Peyer's patch (tissue), 4 donors: ENCODE measurements around the gene PIEZO2. TPM values are rescaled to one million over a fixed set of nuclear protein-coding genes. Genes with fewer than 3 reads are reported as not detected.

ENCODE experiments used
- DNase-seq, 3 donors: peaks; one replicate each; pipeline ENCODE4 v3.0.0-alpha.2; 2017 to 2019
- H3K27ac ChIP-seq, 4 donors: fragments of 200-600 bp; sonication (generic); one replicate each; pipeline ENCODE4 v1.5.1; 2016 to 2019
- H3K27me3 ChIP-seq, 2 donors: fragments of 200-600 bp; sonication (generic); one replicate each; pipeline ENCODE4 v1.5.1; 2019
- H3K36me3 ChIP-seq, 3 donors: fragments of 200-600 bp; sonication (generic); one replicate each; pipeline ENCODE4 v1.5.1; 2016 to 2019
- H3K4me1 ChIP-seq, 4 donors: fragments of 200-600 bp; sonication (generic); one replicate each; pipeline ENCODE4 v1.5.1; 2016 to 2019
- H3K4me3 ChIP-seq, 4 donors: fragments of 200-600 bp; sonication (generic); 1 replicate in 3 of 4; 2 replicates in 1 of 4; pipeline ENCODE4 v1.5.1; 2016 to 2019; ENCODE audit warnings: mild to moderate bottlenecking in 1 of 4
- H3K9me3 ChIP-seq, 4 donors: fragments of 200-600 bp; sonication (generic); one replicate each; pipeline ENCODE4 v1.5.1; 2016 to 2019; ENCODE audit warnings: mild to moderate bottlenecking in 1 of 4
- POLR2A ChIP-seq, 2 donors: fragments of 450-650 bp; IDR thresholded peaks; one replicate each; pipeline ENCODE4 v1.5.1; 2017; ENCODE audit warnings: antibody characterized with exemption in 2 of 2, mild to moderate bottlenecking in 2 of 2, moderate library complexity in 2 of 2
- total RNA-seq, 4 donors: library from RNA; depleted of rRNA; stranded (reverse); fragments of >200 nt; gene quantifications; one replicate each; pipeline ENCODE4 v1.1.0, GENCODE V29; 2016
- TF ChIP-seq, protein P1 (sequence below), 6 experiments: fragments of 450-650 bp in 4 of 6; fragments of 200-600 bp in 2 of 6; sonication (generic) in 1 of 6; IDR thresholded peaks; one replicate each; pipeline ENCODE4 v1.5.1; 2017 to 2019; ENCODE audit warnings: antibody characterized with exemption in 6 of 6, mild to moderate bottlenecking in 3 of 6, moderate library complexity in 1 of 6

Gene PIEZO2
- total RNA-seq, 4 donors from 2014 or later = 0.85 to 5.8 (median 4.5) TPM

DNA sequence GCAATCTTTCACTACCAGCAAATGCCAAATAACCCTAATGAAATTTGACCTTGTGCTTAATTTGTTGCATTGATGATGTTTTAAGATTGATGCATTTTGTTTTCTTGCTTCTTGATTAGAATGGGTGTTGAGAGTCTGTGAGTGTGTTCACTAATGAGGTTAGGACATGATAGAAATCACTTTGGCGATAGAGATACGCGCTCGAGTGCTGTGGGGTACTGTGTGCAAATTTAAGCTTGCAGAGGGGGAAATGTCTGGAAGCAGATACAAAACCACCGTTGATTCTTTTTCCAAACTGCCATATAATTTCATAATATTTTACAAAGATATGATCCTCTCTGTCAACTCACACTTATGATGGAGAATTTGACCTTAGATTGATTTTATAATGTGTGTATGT lies 200.9 kb downstream of the PIEZO2 start:
- H3K9me3 ChIP-seq = peaks cover 0 to 19% (median 0%) of the 10 kb centered on the region in 4 donors
- H3K36me3 ChIP-seq = no peaks in the 10 kb centered on the region
- no peaks in the 10 kb centered on the region for H3K4me1 ChIP-seq
- H3K4me3 ChIP-seq = no peak overlapping the region
- no peak for TF ChIP-seq POLR2A (IDR thresholded peaks at IDR 0.05)
- TF ChIP-seq, protein P1, sequence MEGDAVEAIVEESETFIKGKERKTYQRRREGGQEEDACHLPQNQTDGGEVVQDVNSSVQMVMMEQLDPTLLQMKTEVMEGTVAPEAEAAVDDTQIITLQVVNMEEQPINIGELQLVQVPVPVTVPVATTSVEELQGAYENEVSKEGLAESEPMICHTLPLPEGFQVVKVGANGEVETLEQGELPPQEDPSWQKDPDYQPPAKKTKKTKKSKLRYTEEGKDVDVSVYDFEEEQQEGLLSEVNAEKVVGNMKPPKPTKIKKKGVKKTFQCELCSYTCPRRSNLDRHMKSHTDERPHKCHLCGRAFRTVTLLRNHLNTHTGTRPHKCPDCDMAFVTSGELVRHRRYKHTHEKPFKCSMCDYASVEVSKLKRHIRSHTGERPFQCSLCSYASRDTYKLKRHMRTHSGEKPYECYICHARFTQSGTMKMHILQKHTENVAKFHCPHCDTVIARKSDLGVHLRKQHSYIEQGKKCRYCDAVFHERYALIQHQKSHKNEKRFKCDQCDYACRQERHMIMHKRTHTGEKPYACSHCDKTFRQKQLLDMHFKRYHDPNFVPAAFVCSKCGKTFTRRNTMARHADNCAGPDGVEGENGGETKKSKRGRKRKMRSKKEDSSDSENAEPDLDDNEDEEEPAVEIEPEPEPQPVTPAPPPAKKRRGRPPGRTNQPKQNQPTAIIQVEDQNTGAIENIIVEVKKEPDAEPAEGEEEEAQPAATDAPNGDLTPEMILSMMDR (IDR thresholded peaks at IDR 0.05) = no peak
- DNase-seq = no peak
- H3K27ac ChIP-seq = no peak overlapping the region
- no peaks in the 10 kb centered on the region for H3K27me3 ChIP-seq

DNA sequence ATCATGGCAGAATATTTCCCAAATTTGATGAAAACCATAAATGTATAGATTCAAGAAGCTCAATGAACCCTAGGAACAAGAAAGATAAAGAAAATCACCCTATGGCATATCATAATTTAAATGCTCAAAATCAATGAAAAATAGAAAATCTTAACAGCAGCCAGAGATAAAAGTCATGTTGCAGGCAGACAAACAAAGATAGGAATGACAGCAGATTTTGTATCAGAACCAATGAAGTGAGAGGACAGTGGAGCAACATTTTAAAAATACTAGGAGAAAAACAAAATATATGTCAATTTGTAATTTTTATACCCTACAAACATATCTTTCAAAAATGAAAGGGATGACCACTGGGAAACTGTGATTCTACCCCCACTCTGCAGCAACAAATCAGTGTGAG lies 203.3 kb downstream of the PIEZO2 start:
- H3K4me1 ChIP-seq = no peaks in the 10 kb centered on the region
- no peaks in the 10 kb centered on the region for H3K36me3 ChIP-seq
- TF ChIP-seq, protein P1 (IDR thresholded peaks at IDR 0.05) = no peak
- no peak for TF ChIP-seq POLR2A (IDR thresholded peaks at IDR 0.05)
- DNase-seq = no peak
- H3K4me3 ChIP-seq = no peak overlapping the region
- H3K9me3 ChIP-seq = peaks cover 0 to 19% (median 0%) of the 10 kb centered on the region in 4 donors
- H3K27ac ChIP-seq = no peak overlapping the region
- H3K27me3 ChIP-seq = no peaks in the 10 kb centered on the region

DNA sequence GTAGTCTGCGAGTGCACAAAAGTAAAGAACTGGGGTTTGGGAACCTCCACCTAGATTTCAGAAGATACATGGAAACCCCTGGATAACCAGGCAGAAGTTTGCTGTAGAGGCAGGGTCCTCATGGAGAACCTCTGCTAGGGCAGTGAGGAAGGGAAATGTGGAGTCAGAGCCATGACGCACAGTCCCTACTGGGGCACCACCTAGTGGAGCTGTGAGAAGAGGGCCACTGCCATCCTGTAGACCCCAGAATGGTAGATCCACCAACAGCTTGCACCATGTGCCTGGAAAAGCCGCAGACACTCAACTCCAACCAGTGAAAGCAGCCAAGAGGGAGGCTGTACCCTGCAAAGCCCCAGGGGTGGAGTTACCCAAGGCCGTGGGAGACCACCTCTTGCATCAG lies 206.4 kb downstream of the PIEZO2 start:
- DNase-seq = no peak
- no peaks in the 10 kb centered on the region for H3K4me1 ChIP-seq
- H3K9me3 ChIP-seq = peaks cover 0 to 19% (median 0%) of the 10 kb centered on the region in 4 donors
- H3K27me3 ChIP-seq = no peaks in the 10 kb centered on the region
- H3K27ac ChIP-seq = no peak overlapping the region
- H3K4me3 ChIP-seq = no peak overlapping the region
- H3K36me3 ChIP-seq = no peaks in the 10 kb centered on the region
- no peak for TF ChIP-seq POLR2A (IDR thresholded peaks at IDR 0.05)
- TF ChIP-seq, protein P1 (IDR thresholded peaks at IDR 0.05) = no peak

DNA sequence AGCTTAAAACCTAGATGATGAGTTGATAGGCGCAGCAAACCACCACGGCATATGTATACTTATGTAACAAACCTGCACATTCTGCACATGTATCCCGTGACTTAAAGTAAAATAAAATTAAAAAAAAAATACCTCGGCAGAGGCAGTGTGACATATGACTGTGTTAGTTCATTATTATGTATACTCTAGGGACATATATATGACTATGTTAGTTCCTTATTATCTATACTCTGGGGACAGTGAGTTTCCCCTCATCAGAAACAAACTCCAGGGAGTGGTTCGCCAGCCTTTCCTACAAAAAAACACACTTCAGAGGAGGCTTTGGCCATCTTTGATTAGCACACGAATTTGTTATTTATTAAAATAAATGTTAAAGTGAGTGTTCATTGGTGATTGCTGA lies 209.5 kb downstream of the PIEZO2 start:
- TF ChIP-seq, protein P1 (IDR thresholded peaks at IDR 0.05) = no peak
- no peak for TF ChIP-seq POLR2A (IDR thresholded peaks at IDR 0.05)
- no peaks in the 10 kb centered on the region for H3K27me3 ChIP-seq
- no peak overlapping the region for H3K27ac ChIP-seq
- H3K4me3 ChIP-seq = no peak overlapping the region
- H3K4me1 ChIP-seq = no peaks in the 10 kb centered on the region
- H3K9me3 ChIP-seq = peaks cover 0 to under 1% (median 0%) of the 10 kb centered on the region in 4 donors
- H3K36me3 ChIP-seq = no peaks in the 10 kb centered on the region
- DNase-seq = no peak

DNA sequence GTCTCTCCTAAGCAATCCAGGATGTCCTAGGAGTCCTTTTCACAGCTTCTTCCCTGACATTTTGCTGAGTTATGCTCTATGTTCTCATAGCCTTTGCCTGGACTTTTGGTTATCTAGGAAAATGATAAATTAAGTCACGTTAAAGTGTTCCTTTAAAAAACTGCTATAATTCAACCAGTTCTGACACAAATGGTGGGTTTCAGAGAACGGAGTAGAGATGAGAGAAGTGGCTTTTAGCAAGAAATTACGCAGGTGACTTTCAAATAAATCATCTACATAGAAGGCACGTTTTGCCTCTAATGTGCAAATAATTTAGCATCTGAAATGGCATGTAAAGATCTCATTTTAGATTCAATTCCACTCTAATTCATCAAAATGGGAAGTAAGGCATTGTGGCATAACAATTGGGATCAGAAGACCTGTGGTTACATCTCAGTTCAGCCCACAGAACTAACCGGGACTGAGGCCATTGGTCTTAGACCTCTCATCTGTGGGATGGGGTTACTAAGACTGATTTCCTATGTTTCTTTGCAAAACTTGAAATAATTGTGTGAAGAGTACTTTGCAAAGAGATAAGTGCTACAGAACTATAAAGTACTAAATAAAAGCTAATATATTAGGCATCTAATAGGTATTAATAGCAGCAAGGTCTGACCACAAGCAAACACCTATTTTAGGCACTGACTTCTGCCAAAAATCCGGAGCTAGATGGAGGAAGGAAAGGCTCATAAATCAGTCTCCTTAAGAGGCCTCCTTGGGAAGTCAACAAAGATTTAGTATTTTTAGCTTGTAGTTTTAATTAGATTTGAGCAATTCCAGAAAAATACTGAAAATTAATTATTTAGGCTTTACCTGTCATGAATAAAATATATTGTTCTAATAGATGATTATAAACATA lies 211.4 kb downstream of the PIEZO2 start:
- TF ChIP-seq, protein P1 (IDR thresholded peaks at IDR 0.05) = no peak
- TF ChIP-seq POLR2A (IDR thresholded peaks at IDR 0.05) = no peak
- DNase-seq = no peak
- Histone ChIP-seq H3K36me3 (no peaks in the 10 kb centered on the region), H3K4me3 (no peak overlapping the region), H3K4me1 (no peaks in the 10 kb centered on the region), H3K27ac (no peak overlapping the region), H3K27me3 (no peaks in the 10 kb centered on the region), H3K9me3 (no peaks in the 10 kb centered on the region)
